AG04449 (cell line): Measurements from ENCODE around the gene UCK1.

Source experiments
- CTCF ChIA-PET: fragments of 350-600 bp; formaldehyde crosslinking; extraction: SDS; loops from one replicate; lab custom pipeline; 2021; ENCODE audit warnings: antibody characterized with exemption; lab: Yijun Ruan, JAX
- POLR2A ChIA-PET: fragments of 400-600, 350-600 bp; formaldehyde crosslinking; extraction: SDS; loops from one replicate; lab custom pipeline; 2020; ENCODE audit warnings: antibody characterized with exemption, inconsistent platforms; lab: Yijun Ruan, JAX
- DNase-seq: peaks from one replicate; pipeline ENCODE4 v3.0.0-alpha.2; 2010; ENCODE audit warnings: low read depth, low spot score
- H3K4me3 ChIP-seq: 2 replicates; pipeline ENCODE4 v1.5.1; 2011; ENCODE audit warnings: low read depth, mild to moderate bottlenecking, control low read depth, low read length
- TF ChIP-seq, protein P1 (sequence below): IDR thresholded peaks from one replicate; pipeline ENCODE4 v1.5.1; 2011; ENCODE audit warnings: mild to moderate bottlenecking, moderate library complexity, low read length, control low read depth, inconsistent platforms; ENCODE audit not compliant: insufficient read depth; ENCODE audit errors: missing control alignments

UCK1 gene

DNA sequence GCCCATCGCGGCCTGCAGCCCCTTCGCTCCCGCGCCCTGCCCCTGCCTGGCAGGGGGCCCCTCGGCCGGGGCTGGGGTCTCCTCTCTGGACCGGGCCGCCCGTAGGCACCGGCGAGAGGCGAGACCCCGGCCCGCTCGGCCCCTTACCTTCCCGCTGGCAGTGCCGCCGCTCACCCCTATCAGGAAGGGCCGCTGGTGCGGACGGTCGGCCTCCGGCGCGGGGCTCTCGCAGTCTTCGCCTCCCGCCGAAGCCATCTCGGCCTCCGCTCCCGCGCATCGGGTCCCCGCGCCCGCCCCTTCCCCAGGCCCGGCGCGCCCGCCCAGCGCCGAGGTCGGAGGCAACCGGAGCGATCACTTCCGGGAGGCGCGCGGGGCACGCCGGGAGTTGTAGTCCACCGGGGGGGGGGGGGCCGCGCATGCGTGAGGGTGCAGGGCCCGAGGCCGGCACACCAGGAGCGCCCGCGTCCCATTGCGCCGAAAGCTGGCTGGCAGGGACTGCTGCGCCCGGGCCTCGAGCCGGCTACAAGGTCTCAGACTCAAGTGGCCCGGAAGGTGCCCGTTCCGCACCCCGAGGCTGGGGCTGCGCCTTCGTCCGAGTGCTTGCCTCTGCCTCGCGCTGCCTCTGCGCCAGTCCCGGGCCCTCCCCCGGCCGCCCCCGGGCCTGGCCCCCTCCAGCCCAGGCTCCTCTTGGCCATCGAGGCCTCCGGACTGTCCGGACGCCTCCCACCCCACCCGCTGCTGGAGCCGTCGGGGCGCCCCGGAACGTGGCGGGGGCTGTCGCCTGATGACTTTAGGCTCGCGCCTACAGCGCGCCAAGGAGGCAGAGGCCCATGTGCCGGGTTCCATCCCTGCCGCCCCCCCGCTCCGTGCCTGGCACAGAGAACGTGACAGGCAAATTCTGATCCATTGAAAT, at the start of gene UCK1:
UCK1 (minus strand) TSS at position 344 of the 913 bp plus-strand sequence; CDS start at position 255, 89 bp downstream.
- DNase-seq = no peak
- peak within 1 kb of the TSS; percentile 74 for H3K4me3 ChIP-seq
- TF ChIP-seq, protein P1, sequence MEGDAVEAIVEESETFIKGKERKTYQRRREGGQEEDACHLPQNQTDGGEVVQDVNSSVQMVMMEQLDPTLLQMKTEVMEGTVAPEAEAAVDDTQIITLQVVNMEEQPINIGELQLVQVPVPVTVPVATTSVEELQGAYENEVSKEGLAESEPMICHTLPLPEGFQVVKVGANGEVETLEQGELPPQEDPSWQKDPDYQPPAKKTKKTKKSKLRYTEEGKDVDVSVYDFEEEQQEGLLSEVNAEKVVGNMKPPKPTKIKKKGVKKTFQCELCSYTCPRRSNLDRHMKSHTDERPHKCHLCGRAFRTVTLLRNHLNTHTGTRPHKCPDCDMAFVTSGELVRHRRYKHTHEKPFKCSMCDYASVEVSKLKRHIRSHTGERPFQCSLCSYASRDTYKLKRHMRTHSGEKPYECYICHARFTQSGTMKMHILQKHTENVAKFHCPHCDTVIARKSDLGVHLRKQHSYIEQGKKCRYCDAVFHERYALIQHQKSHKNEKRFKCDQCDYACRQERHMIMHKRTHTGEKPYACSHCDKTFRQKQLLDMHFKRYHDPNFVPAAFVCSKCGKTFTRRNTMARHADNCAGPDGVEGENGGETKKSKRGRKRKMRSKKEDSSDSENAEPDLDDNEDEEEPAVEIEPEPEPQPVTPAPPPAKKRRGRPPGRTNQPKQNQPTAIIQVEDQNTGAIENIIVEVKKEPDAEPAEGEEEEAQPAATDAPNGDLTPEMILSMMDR = no peak
- ChIA-PET CTCF (interaction anchor here (2.2 kb wide), 1 partner anchor 209 kb away, joined by 10 read pairs; no protein-coding TSS in a partner anchor), POLR2A (interaction anchor here (0.6 to 1.0 kb wide), 3 partner anchors 9 to 1493 kb away, joined by 4 read pairs; no protein-coding TSS in a partner anchor)

DNA sequence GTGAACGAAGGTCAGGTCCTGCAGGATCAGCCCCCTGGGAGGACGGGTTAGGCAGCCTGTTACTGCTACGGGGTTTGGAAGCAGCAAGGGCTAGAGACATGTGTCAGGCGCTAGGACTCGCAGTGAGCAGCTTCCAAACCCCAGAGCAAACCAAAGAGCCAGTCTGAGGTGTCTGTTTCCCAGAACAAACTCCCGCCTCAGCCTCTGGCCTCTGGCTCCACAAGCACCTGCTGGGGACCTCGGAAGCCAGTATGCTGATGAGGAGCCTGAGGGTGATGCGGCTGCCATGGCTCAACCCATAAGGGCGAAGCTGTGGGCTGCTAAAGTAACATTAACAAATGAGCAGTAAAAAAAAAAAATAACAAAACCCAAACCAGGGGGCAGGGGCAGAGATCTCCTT, 49.3 kb upstream of the UCK1 start:
- TF ChIP-seq, protein P1 = no peak
- DNase-seq = no peak
- ChIA-PET POLR2A (no interaction called here), CTCF (interaction anchor here (1.0 to 1.6 kb wide), 3 partner anchors 11 to 160 kb away, joined by 3 to 4 read pairs (median 3); partner anchors contain the start of gene RAPGEF1)
- H3K4me3 ChIP-seq = no peak overlapping the region

DNA sequence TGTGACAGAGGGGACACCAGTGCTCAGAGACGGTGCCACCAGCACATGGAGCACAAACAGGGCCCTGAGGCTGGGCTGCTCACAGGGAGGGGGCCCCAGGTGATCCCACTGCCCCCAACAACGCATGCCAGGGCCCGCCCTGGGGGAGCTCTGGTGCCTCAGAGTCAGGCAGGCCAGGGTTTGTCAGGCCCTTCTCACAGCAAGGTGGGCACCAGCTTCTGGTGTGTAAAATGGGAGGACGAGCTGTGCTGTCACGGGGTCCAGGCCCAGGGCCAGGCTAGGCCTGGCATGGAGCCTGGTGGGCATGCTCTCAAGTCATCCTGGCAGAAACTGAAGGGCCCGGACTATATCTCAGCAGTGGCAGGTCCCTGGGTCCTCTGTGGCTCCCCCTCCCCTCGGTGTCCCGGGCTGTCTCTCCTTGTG, 48.7 kb upstream of the UCK1 start:
- no peak overlapping the region for H3K4me3 ChIP-seq
- TF ChIP-seq, protein P1 = no peak
- ChIA-PET CTCF (interaction anchor here (1.0 to 1.7 kb wide), 3 partner anchors 12 to 160 kb away, joined by 3 to 7 read pairs (median 4); partner anchors contain the start of gene RAPGEF1), POLR2A (no interaction called here)
- no peak for DNase-seq

DNA sequence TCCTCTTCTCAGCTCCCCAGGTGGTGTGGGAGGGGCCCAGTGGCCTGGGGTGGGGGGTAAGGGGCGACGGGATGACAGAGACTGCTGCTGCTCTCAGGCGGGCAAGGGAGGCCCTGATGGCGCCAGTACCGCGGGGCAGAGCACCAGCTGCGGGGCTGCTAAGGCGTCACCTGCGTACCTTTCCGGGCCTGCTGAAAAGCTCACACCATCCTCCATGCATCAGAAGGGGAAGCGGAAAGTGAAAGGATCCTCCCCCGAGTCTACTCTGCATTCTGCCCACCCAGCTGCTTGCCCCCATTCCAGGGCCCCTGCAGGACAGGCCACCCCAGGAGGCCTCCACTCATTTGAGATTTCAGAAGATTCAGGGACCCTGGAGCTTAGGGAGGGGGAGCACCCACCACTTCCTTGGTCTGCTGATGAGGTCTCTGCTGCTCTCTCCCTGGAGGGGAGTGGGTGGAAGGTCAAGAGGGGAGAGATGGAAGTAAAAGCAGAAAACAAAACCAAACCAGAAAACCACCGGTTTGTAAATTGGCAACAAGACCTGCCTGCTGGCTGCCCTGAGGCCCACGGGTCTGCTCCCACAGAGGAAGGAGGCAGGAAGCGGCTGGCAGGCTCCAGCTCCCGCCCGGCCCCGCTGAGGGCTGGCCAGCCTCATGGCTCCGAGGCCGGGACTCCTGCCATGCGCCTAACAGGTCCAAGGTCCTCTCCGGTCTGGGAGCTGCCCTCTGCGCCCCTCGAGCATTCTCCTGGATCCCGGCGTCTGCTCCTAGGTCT, 47.9 kb upstream of the UCK1 start:
- TF ChIP-seq, protein P1 = no peak
- DNase-seq = no peak
- no peak overlapping the region for H3K4me3 ChIP-seq
- ChIA-PET POLR2A (no interaction called here), CTCF (interaction anchor here (1.0 to 1.7 kb wide), 4 partner anchors 12 to 168 kb away, joined by 3 to 7 read pairs (median 4); partner anchors contain the start of gene RAPGEF1)

DNA sequence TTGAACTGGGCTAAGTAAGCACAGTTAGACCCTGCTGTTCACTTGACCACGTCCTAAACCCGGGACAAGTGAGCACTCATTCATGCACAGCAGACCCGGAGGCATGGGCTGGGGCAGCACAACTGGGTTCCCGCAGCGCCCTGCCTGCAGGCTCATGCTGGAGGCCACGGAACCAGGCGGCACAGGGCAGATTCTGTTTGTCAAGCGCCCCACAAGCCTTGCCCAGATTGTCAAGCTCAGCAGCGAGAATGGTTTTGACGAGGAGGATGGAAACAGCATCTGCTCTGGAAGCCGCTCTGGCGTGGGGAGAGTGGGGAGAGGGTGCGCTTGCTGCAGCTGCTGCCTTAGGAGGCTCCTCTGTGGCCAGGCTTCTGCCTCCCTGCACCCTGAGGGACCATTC, 47.0 kb upstream of the UCK1 start:
- DNase-seq = no peak
- ChIA-PET CTCF (interaction anchor here (0.8 to 1.7 kb wide), 4 partner anchors 12 to 169 kb away, joined by 3 to 7 read pairs (median 4); partner anchors contain the start of gene RAPGEF1), POLR2A (no interaction called here)
- TF ChIP-seq, protein P1 = no peak
- no peak overlapping the region for H3K4me3 ChIP-seq
